Measurements from ENCODE around the gene PEA15. TPM values are rescaled to one million over a fixed set of nuclear protein-coding genes. Genes with fewer than 3 reads are reported as not detected.
A peak's percentile ranks its signal among the peaks of the same experiment; 100 is the strongest.

Gene PEA15
- total RNA-seq, 1 experiment from 2014 or later: 183 TPM

DNA sequence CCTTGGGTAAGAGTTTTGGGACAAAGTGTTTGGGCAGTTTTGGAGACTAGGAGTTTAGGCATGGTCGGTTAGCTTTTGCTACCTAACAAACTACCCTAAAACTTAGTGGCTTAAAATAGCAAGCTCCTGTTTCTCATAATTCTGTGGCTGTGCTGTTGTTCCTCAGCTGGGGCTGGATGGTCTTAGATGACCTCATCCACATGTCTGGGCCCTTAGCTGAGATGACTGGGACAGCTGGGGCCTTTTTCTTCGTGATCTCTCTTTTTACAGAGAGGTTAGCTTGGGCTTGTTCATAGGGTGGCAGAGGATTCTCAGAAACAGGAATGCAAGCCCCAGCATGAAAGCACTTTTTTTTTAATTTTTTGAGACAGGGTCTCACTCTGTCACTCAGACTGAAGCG lies 47.2 kb upstream of the PEA15 start:
- ChIA-PET CTCF (interaction anchor here (0.7 to 1.0 kb wide), 2 partner anchors 29 to 35 kb away, joined by 3 read pairs; no protein-coding TSS in a partner anchor), POLR2A (interaction anchor here (0.7 to 2.2 kb wide), 2 partner anchors 11 to 48 kb away, joined by 3 to 6 read pairs; no protein-coding TSS in a partner anchor)
- BruUV-seq (replicated peaks): no TSS peak
- Mint-ChIP-seq H3K36me3 (ENCODE audit: insufficient read depth, unreplicated experiment) (no peaks in the 10 kb centered on the region), H3K4me3 (ENCODE audit: unreplicated experiment) (no peak overlapping the region), H3K4me1 (ENCODE audit: insufficient read depth, unreplicated experiment) (no peaks in the 10 kb centered on the region), H3K27ac (ENCODE audit: low read depth, unreplicated experiment) (no peak overlapping the region), H3K9me3 (ENCODE audit: unreplicated experiment) (no peaks in the 10 kb centered on the region), H3K27me3 (ENCODE audit: insufficient read depth, unreplicated experiment) (no peaks in the 10 kb centered on the region)
- no peak for DNase-seq (ENCODE audit: unreplicated experiment)
- TF ChIP-seq, protein P1, sequence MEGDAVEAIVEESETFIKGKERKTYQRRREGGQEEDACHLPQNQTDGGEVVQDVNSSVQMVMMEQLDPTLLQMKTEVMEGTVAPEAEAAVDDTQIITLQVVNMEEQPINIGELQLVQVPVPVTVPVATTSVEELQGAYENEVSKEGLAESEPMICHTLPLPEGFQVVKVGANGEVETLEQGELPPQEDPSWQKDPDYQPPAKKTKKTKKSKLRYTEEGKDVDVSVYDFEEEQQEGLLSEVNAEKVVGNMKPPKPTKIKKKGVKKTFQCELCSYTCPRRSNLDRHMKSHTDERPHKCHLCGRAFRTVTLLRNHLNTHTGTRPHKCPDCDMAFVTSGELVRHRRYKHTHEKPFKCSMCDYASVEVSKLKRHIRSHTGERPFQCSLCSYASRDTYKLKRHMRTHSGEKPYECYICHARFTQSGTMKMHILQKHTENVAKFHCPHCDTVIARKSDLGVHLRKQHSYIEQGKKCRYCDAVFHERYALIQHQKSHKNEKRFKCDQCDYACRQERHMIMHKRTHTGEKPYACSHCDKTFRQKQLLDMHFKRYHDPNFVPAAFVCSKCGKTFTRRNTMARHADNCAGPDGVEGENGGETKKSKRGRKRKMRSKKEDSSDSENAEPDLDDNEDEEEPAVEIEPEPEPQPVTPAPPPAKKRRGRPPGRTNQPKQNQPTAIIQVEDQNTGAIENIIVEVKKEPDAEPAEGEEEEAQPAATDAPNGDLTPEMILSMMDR (IDR thresholded peaks at IDR 0.05; ENCODE audit: unreplicated experiment): no peak
- intact Hi-C loops (cut with micrococcal nuclease): no loop called here

DNA sequence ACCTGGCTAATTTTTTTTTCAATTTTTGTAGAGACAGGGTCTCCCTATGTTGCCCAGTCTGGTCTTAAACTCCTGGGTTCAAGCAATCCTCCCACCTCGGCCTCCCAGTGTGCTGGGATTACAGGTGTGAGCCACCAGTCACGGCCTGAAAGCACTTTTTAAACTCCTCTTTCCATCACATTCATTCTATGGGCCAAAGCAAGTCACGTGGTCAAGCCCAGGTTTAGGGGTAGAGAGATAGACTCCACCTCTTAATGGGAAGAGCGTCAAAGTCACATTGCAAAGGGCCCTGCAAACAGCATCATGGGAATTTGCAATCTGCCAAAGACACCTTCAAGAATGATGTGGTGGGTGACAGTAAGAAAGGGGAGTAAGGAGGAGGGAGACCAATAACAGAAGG lies 46.6 kb upstream of the PEA15 start:
- TF ChIP-seq, protein P1 (IDR thresholded peaks at IDR 0.05; ENCODE audit: unreplicated experiment): no peak
- ChIA-PET POLR2A (interaction anchor here (0.6 to 2.2 kb wide), 3 partner anchors 11 to 47 kb away, joined by 3 to 6 read pairs (median 3); no protein-coding TSS in a partner anchor), CTCF (interaction anchor here (0.7 to 1.0 kb wide), 4 partner anchors 29 to 132 kb away, joined by 3 read pairs; no protein-coding TSS in a partner anchor)
- Mint-ChIP-seq H3K27ac (ENCODE audit: low read depth, unreplicated experiment) (no peak overlapping the region), H3K27me3 (ENCODE audit: insufficient read depth, unreplicated experiment) (no peaks in the 10 kb centered on the region), H3K36me3 (ENCODE audit: insufficient read depth, unreplicated experiment) (no peaks in the 10 kb centered on the region), H3K4me1 (ENCODE audit: insufficient read depth, unreplicated experiment) (no peaks in the 10 kb centered on the region), H3K4me3 (ENCODE audit: unreplicated experiment) (no peak overlapping the region), H3K9me3 (ENCODE audit: unreplicated experiment) (no peaks in the 10 kb centered on the region)
- intact Hi-C loops (cut with micrococcal nuclease): no loop called here
- DNase-seq (ENCODE audit: unreplicated experiment): no peak
- no TSS peak for BruUV-seq (replicated peaks)

DNA sequence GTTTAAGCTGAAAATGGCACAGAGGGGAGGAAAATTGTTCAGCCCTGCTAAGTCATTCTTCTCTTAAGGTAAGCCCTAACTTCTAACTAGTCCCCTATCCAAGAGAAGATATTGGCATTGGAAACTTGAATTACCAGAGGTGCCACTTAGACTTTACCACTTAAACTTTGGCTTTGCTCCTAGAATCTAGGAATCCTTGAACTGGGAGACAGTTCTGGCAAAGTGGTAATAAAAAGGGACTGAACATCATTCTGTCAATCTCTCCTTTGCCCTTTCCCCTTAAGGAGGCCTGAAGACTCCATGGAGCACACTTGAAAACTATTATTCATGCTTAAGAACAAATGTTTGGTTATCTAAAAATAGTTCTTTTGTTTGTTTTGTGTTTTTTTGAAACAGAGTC lies 45.3 kb upstream of the PEA15 start:
- TF ChIP-seq, protein P1 (IDR thresholded peaks at IDR 0.05; ENCODE audit: unreplicated experiment): no peak
- Mint-ChIP-seq H3K9me3 (ENCODE audit: unreplicated experiment) (no peaks in the 10 kb centered on the region), H3K36me3 (ENCODE audit: insufficient read depth, unreplicated experiment) (no peaks in the 10 kb centered on the region), H3K4me3 (ENCODE audit: unreplicated experiment) (no peak overlapping the region), H3K27me3 (ENCODE audit: insufficient read depth, unreplicated experiment) (peaks cover 9% of the 10 kb centered on the region), H3K4me1 (ENCODE audit: insufficient read depth, unreplicated experiment) (no peaks in the 10 kb centered on the region), H3K27ac (ENCODE audit: low read depth, unreplicated experiment) (no peak overlapping the region)
- intact Hi-C loops (cut with micrococcal nuclease): no loop called here
- no TSS peak for BruUV-seq (replicated peaks)
- no peak for DNase-seq (ENCODE audit: unreplicated experiment)
- ChIA-PET POLR2A (interaction anchor here (0.9 kb wide), 1 partner anchor 9 kb away, joined by 3 read pairs; no protein-coding TSS in a partner anchor), CTCF (interaction anchor here (0.6 to 1.1 kb wide), 5 partner anchors 12 to 184 kb away, joined by 3 to 4 read pairs (median 3); no protein-coding TSS in a partner anchor)

DNA sequence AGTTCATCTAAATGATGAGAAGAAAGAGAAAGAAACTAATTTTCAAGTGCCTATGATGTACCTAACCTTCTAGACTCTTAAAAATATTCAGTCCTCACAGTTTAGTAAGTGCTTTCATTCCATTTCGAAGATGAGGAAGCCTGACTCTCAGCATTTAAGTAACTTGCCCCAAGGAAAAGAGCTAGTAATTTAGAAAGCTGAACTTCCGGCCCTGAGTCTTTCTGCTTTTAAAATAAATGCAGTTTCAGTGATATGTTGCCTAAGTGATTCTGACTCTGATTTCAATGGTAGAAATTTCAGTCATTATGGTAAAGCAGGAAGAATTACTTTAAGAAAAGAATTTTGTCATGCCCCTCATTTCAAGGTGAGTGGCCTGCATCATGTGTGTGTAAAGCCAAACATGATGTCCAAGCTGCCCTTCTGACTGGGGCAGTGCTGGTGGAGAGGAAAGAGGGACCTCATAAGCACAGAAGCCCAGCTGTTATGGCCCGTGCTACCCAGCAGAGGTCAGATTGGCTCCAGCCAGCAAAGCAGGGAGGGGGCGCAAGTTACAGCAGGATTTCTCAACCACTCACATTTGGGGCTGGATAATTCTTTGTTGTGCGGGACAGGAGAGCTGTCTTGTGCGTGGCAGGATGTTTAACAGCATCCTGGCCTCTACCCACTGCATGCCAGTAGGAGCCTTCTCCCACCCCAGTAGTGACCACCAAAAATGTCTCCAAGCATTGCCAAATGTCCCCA lies 43.0 kb upstream of the PEA15 start:
- H3K27me3 Mint-ChIP-seq (ENCODE audit: insufficient read depth, unreplicated experiment): peaks cover 32% of the 10 kb centered on the region
- no peak overlapping the region for H3K4me3 Mint-ChIP-seq (ENCODE audit: unreplicated experiment)
- peak; percentile 17 for DNase-seq (ENCODE audit: unreplicated experiment)
- H3K4me1 Mint-ChIP-seq (ENCODE audit: insufficient read depth, unreplicated experiment): no peaks in the 10 kb centered on the region
- no TSS peak for BruUV-seq (replicated peaks)
- no peaks in the 10 kb centered on the region for H3K36me3 Mint-ChIP-seq (ENCODE audit: insufficient read depth, unreplicated experiment)
- POLR2A ChIA-PET: interaction anchor here (0.8 to 1.4 kb wide), 3 partner anchors 11 to 62 kb away, joined by 3 read pairs; partner anchors contain the start of gene ATP1A4
- CTCF ChIA-PET: interaction anchor here (0.6 to 1.8 kb wide), 17 partner anchors 8 to 129 kb away, joined by 3 to 10 read pairs (median 3); partner anchors contain the start of gene CASQ1
- intact Hi-C loops (cut with micrococcal nuclease): no loop called here
- TF ChIP-seq, protein P1 (IDR thresholded peaks at IDR 0.05; ENCODE audit: unreplicated experiment): peak; percentile 29
- H3K9me3 Mint-ChIP-seq (ENCODE audit: unreplicated experiment): no peaks in the 10 kb centered on the region
- H3K27ac Mint-ChIP-seq (ENCODE audit: low read depth, unreplicated experiment): no peak overlapping the region

All from MCF 10A (cell line).